CD4-positive, alpha-beta T cell treated with Interleukin-12 subunit alpha and Interleukin-12 subunit beta, for 1 hour (primary cell): ENCODE data around the gene ZNF516.

Experiments used
- DNase-seq: peaks from one replicate; pipeline ENCODE4 v3.0.0-alpha.2; 2020

Gene ZNF516

GRCh38 chr18:76506395-76506794 lies 11.4 kb upstream of the ZNF516 start:
- DNase-seq, result no peak

GRCh38 chr18:76505614-76506013 lies 10.6 kb upstream of the ZNF516 start:
- DNase-seq, result no peak

GRCh38 chr18:76504749-76505148 lies 9.7 kb upstream of the ZNF516 start:
- no peak for DNase-seq

GRCh38 chr18:76503649-76504386 lies 8.8 kb upstream of the ZNF516 start:
- no peak for DNase-seq

- DNase-seq, result no peak
Observed at GRCh38 chr18:76502551-76502950, 7.5 kb upstream of the ZNF516 start.

GRCh38 chr18:76499637-76500340 lies 4.7 kb upstream of the ZNF516 start:
- DNase-seq, result no peak

- no peak for DNase-seq
Observed at GRCh38 chr18:76499021-76499420, 4.0 kb upstream of the ZNF516 start.

- no peak for DNase-seq
Observed at GRCh38 chr18:76498064-76498463, 3.0 kb upstream of the ZNF516 start.

- no peak for DNase-seq
Observed at GRCh38 chr18:76497021-76497420, 2.0 kb upstream of the ZNF516 start.

- peak; percentile 43 for DNase-seq
Observed at GRCh38 chr18:76496194-76496890, 1.3 kb upstream of the ZNF516 start.

- DNase-seq, result peak; percentile 26
Observed at GRCh38 chr18:76495435-76496193, 572 bp upstream of the ZNF516 start.

GRCh38 chr18:76494231-76495005 lies 624 bp downstream of the ZNF516 start:
- peak; percentile 29 for DNase-seq

- no peak for DNase-seq
Observed at GRCh38 chr18:76493213-76494161, 1.6 kb downstream of the ZNF516 start.

GRCh38 chr18:76492669-76493212 lies 2.3 kb downstream of the ZNF516 start:
- DNase-seq, result peak; percentile 96

GRCh38 chr18:76491776-76492668 lies 3.0 kb downstream of the ZNF516 start:
- DNase-seq, result peak; percentile 11

- DNase-seq, result peak; percentile 77
Observed at GRCh38 chr18:76491473-76491775, 3.6 kb downstream of the ZNF516 start.

- DNase-seq, result peak; percentile 62
Observed at GRCh38 chr18:76490670-76491472, 4.2 kb downstream of the ZNF516 start.

GRCh38 chr18:76490033-76490432 lies 5.0 kb downstream of the ZNF516 start:
- no peak for DNase-seq

GRCh38 chr18:76489081-76489480 lies 6.0 kb downstream of the ZNF516 start:
- DNase-seq, result no peak
